HS-27A (cell line): ENCODE results near the gene ABHD12.
"Not testable (repeated sequence)": the region's sequence is repeated elsewhere in the genome, so short reads cannot be mapped to it uniquely, and the experiment has no call there.

Experiments
- DNase-seq: peaks from one replicate; pipeline ENCODE4 v3.0.0-alpha.2; 2012; ENCODE audit warnings: low read depth, missing footprints

ABHD12 gene

DNA sequence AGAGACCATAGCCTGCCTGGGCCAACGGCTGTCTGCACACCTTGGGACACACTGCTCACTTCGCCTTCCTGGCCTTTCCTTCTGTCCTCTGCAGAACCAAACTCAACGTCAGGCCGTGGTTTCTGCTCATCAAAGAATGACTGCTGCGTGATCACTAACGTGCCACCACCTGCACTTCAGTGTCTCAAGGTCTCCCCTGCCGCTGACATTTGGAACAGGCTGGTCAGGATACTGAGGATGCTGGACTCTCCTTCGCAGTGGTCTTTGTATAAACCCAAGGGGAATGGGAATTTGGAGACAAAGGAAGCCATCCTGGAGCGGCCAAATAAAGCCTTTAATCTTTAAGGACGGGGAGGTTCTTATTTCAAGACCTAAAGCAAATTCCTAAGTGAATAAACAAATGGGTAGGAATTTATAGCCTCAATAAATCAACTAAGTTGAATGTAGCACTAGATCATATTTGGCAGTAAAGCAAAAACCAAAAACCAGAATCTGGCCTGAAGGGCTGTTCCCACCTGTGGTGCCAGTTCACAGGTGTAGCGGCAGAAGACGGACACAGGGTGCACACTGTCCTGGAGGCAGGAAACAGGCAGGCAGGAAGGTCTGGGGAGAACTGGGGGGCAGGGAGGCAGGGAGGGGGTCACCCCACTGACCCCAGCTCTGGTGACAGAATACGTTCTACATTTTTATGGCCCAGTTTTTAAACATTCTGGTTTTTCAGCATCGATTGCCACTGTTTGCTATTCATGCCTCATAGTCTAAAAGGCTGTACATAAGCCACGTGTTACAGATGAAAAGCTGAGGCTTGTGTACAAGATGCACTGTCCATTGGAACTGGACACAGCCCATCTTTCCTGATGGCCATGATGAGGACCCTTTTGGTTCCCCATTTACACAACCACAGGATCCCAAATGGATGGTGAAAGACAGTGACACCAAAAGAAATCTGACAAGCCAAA is 36.6 kb downstream of the ABHD12 start:
- no peak for DNase-seq

DNA sequence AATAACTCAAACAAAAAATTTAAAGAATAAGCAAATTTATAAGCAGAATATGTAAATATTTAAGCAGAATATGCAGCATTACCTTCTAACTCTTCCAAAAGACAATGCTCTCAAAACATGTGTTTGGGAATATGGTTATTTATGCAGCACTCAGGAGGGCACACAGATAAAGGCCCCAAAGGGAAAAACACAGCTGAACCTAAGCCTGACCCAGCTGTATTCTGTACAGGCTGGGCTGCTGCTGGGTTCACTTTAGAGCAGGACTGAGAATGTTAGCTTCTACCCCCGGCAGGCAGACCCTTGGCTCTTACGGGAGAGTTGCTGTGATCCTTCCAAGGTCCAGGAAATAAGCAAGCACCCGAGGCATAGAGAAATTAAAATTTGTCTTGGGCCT is 37.3 kb downstream of the ABHD12 start:
- no peak for DNase-seq

DNA sequence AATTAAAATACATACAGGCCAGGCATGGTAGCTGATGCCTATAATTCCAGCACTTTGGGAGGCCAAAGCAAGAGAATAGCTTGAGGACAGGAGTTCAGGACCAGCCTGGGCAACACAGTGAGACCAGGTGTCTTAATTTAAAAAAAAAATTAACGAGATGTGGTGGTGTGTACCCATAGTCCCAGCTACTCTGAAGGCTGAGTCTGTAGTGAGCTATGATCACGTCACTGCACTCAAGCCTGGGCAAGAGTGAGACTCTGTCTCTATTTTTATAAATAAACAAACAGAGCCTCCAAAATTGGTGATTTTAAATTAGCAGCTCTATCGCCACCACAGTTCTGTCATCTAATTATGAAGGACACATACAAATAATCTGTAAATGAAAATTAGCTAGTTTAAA is 37.9 kb downstream of the ABHD12 start:
- DNase-seq = no peak

DNA sequence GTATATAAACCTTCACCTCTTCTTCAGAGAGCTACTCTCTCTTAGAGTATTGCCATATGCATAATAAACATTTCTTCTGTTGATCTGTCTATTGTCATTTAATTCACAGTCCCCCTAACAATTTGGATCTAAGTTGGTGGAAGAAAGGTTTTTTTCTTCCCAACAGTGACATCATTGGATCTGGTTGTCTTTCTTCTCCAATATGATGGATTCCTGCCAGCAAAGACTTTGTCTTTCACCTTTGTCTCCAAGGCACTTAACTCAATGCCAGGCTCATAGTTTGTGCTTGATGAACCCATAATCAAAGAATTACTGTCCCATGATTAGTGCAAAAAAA is 39.6 kb downstream of the ABHD12 start:
- DNase-seq = no peak

DNA sequence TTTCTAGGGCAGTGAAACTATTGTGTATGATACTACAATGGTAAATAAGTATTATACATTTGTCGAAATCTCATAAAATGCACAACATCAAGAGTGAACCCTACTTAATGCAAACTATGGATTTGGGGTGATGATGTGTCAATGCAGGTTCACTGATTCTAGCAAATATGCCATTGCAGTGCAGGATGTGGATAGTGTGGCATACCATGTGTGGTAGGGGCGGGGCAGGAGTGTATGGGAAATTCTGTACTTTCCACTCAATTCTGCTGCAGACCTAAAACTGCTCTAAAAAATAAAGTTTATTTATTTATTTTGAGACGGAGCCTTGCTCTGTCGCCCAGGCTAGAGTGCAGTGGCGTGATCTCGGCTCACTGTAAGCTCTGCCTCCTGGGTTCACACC is 44.3 kb downstream of the ABHD12 start:
- no peak for DNase-seq

DNA sequence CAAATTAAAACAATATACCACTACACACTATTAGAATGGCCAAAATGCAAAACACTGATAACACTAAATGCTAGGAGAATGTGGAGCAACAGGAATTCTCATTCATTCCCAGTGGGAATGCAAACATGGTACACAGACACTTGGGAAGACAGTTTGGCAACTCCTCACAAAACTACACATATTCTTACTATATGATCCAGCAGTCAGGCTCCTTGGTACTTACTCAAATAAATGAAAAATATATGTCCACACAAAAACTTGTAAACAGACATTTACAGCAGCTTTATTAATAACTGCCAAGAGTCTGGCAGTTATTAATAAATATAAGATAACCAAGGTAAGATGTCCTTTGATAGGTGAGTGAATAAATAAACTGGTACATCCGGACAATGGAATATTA is 44.9 kb downstream of the ABHD12 start:
- DNase-seq = no peak

DNA sequence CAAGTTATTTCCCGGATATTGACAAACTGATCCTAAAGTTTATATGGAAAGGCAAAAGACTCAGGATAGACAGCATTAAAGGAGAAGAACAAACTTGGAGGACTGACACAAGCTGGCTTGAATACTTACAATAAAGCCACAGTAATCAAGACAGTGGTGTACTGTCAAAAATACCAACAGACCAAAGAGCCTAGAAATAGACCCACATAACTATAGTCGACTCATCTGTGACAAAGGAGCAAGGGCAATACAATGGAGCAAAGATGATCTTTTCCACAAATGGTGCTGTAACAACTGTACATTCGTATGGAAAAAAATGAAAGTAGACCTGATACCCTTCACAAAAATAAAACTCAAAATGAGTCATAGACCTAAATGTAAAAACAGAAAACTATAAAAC is 46.0 kb downstream of the ABHD12 start:
- no peak for DNase-seq

DNA sequence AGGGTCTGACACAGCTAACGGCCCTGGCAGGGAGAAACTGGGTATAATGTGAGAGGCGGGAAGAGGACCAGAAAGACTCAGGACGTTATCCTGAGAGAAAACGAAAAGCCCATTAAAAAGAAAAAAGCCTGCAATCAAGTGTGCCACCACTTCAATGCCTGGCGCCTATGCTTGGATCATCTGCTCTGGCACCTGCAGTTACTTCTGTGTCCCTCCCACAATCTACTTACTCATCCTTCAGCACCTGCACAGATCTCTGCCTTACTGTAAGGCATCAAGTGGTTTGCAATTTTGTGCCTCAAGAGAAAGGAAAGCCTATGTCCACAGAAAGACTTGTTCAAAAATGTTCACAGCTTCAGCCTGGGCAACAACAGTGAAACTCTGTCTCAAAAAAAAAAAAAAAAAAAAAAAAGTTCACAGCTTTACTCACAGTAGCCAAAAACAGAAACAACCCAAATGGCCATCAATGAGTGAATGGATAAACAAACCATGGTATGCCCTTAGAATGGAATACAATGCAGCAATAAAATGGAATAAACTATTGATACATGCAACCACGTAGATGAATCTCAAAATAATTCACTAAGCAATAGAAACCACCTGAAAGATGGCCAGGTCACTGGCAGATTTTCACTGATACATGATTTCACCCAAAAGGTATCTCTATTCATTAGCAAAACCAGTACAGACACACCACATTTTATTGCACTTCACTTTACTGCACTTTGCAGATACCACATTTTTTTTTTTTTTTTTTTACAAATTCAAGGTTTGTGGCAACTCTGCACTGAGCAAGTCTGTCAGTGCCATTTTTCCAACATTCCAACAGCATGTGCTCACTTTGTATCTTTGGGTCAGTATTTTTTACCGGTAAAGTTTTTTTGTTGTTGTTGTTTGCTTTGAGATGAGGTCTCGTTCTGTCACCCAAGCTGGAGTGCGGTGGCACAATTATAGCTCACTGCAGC is 48.6 kb downstream of the ABHD12 start:
- DNase-seq = peak; percentile 15

DNA sequence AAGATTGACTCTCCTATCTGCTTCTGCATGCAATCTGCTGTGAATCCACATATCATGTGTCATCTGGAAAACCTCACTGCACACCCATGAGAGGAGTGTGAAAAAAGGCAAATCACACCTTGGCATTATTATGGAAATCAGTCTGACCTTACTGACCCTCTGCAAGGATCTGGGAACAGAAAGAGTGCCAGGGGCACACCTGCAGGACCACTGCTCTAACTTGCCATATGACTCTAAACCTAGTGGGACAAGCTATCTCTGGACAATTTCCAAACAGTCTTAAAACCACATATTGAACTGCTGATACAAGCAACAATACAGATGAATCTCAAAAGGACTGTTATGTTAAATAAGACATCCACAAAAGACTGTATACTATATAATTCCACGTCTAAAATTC is 50.3 kb downstream of the ABHD12 start:
- no peak for DNase-seq

DNA sequence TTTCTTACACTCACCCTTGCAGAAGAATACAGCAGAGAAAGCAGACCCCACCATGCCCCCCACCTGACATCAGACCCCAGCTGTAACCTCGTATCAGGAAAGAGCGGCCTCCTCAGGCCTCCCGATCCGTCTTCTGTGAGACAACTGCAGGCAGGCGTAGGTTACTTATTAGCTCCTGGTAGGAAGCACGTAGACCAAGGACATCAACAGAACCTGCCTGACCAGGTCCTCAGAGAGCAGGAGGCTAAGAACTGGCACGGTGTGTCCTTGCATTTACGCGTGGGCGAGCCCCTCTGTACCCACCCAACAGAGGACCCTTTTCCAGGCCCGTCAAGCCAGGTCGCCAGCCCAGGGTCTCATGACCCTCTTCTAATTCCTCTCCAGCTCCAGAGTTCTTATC is 51.0 kb downstream of the ABHD12 start:
- DNase-seq = no peak

DNA sequence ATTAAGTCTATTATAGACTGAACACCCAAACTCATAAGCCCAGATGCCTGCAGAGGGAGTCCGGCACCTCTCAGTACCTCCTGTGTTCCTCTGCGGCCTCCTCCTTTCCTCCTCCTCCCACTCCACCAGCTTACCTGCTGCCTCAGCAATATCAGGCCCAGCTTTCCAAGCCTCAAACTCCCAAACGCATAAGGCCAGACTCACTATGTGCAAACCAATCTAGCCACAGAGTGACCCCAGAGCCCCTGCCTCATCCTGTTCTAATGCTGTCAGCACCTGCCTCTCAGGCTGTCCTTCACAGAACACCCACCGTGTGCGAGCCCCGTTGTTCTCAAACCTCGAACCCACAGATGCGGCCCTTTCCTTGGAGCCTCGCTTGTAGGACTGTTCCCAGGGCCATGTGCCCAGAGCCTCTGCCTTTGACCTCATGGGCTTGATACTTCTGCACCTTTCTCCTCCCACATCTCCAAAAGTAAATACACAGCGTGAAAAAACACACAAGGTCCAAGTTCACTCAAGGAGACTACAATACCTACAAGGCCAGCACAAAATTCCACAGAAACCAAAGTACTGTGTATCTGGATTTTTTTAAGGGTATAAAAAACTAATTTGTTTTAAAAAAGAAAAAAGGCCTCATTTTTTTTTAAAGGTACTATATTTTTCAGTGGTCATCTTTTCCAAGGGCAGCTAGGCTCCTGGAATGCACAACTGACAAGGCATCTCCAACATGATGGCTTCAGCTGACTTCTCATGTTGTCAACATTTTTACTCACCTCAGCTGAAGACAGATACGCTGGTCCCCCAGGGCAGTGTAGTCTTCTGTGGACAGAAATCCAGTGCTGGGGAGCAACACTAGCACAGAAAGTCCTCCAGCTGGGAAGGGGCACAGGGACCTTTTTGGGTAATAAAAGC is 52.3 kb downstream of the ABHD12 start:
- no peak for DNase-seq

DNA sequence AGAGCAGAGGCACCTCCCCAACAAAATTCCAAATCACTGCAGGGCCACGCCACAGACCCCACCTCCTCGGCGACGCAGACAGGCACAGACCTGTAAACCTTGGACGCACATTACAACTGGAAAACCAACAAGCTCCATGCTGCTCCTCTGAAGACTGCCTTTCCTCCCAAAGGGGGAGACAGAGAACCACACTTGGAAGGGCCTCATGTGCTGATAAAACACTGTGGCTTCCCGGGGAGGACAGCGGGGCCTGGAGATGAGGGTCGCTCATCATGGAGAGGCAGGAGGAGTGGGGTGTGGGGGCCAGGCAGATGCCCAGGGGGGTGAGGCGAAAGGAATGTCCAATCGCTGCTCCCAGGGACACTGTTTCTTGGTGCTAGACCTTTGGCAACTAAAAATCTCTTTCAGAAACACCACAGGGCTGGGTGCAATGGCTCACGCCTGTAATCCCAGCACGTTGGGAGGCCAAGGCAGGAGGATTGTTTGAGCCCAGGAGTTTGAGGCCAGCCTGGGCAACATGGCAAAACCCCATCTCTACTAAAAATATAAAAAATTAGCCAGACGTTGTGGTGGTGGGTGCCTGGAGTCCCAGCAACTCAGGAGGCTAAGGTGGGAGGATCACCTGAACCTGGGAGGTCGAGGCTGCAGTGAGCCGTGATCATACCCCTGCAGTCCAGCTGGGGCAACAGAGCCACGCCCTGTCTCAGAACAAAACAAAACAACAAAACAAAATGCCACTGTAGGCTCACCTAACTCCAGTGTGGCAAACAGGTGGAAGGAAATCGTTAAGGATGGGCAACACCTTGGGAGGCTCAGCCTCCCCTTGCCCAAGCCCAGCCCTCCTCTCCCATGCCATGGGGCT is 53.8 kb downstream of the ABHD12 start:
- DNase-seq = no peak

DNA sequence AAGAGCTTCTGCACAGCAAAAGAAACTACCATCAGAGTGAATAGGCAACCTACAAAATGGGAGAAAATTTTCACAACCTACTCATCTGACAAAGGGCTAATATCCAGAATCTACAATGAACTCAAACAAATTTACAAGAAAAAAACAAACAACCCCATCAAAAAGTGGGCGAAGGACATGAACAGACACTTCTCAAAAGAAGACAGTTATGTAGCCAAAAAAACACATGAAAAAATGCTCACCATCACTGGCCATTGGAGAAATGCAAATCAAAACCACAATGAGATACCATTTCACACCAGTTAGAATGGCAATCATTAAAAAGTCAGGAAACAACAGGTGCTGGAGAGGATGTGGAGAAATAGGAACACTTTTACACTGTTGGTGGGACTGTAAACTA is 55.7 kb downstream of the ABHD12 start:
- not testable (repeated sequence) for DNase-seq

DNA sequence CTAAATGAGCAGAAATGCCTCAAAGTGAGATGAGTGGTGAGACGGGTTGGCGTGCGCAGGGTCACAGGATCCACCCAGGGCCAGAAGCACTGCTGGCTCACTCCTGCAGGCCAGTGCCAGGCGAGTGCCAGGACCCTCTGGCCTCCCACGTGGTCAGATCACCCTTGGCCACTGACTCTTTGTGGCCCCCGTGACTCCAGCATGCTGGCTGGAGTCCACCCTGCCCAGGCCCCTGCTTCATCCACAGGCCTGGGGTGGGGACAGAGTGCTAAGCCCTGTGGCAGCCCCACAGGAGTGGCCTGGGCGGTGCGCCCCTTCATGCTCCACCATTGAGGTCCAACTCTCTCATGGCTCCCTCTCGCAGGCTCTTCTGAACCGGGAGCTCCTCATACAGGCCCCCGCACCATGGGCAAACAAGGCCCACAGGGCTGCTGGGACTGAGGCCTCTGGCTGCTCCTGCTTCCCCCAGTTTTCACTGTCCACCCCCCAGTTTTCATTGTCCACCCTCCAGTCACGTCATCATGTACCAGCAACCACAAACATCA is 61.6 kb downstream of the ABHD12 start:
- DNase-seq = no peak

DNA sequence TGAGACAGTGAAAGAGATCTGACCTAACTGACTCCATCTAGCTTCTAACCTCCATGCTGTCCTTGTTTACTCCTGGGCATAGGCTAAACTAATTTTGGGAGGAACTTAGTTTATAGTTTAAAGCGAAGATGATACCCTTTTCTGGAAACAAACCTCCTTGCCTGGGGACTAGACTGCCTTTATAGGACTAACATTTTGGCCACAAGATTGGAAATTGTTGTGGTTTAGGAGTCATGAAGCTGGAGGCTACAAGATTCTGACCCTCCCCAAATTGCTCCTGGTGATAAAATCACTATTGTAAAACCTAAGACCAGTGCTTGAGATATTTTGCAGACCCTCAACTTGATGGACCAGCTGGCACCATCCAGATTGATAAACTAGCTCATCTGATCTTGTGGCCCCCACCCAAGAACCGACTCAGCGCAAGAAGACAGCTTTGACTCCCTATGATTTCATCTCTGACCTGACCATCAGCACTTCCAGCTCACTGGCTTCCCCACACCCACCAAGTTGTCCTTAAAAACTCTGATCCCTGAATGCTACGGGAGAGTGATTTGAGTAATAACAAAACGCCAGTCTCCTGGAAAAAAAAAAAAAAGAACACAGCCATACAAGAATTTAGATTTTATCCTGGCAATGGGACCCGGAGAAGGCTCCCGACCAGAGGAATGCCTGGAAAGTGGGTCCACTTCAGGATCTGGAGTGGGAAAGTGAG is 63.0 kb downstream of the ABHD12 start:
- DNase-seq = no peak

DNA sequence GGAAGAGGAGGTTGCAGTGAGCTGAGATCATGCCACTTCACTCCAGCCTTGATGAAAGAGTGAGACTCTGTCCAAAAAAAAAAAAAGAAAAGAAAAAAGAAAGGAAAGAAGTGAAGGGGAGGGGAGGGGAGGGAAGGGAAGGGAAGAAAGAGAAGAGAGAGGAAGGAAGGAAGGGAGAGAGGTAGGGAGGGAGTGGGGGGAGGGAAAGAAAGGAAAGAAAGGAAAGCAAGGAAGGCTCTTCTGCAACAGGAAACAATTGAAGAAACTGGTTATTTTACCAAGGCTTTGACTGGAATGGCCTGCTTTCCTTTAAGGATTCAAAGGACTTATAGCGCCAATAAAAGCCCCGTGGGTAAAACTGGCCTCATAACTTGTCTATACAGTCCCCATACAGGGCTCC is 64.6 kb downstream of the ABHD12 start:
- no peak for DNase-seq

DNA sequence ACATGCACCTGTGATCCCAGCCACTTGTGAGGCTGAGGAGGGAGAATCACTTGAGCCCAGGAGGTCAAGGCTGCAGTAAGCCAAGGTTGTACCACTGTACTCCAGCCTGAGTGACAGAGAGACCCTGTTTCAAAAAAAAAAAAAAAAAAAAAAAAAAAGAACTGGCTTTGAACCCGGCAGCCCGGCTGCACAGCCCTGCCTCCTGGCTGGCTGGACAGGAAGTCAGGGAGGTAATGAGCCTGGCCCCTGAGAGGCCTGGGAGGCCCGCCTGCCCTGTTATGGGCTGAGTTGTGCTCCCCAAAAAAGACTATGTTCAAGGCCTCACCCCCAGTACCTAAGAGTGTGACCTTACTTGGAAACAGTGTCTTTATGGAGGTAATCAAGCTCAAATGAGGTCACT is 65.6 kb downstream of the ABHD12 start:
- no peak for DNase-seq

DNA sequence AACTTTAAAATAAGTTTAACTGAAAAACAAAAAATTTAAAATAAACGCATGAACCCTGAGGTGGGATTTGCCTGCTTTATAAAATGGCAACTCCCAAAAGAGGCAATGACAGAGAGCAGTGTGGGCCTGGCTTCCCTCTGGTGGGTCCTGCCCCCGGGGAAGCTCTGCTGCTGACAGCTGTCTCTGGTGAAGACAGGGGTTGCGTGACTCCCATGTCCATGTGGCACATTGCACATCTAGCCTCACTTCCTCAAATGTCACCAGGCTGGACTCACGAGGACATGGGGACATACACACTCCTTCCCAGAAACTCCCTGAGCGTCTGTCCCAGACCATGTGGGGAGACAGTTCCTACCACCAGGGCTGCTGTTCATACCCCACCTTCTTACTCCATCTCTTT is 66.2 kb downstream of the ABHD12 start:
- DNase-seq = no peak

DNA sequence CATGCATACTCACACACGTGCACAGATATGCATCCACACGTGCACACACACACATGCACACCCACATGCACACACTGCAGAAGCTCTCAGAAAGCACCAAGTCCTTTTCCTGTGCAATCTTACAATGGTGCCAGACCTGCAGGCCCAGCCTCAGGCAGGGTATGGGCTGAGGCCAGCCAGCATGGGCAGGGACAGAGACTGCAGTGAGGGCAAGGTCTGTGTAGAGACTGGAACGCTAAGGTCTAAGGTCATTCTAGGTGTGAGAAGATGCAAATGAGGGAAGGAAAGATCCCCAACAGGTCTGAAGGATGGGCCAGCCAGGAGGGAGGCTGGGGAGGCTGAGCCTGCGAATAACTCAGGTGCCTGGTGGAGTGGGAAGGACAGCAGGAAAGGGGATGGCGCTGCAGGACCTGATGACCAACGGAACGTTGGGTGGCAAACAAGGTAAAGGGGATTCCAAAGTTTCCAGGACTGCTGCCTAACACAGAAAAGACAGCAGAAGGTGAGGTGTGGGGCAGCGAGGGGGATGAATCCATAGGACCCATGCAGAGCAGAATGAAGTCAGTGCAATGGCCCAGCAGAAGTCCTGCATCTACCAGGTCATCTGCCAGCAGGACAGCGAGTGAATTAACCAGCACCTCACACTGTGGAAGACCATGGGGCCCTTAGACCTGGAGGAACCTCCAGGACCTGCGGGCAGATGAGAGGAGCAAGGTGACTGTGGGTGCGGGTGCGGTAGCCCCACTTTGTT is 67.0 kb downstream of the ABHD12 start:
- DNase-seq = no peak
